B cell (primary cell): ENCODE results near the gene CRYGB.

Experiments used
- EZH2 ChIP-seq: IDR thresholded peaks from 2 replicates; pipeline ENCODE4 v1.6.1; 2012; ENCODE audit warnings: borderline replicate concordance, low read depth, mild to moderate bottlenecking, moderate library complexity, low read length; ENCODE audit not compliant: insufficient read depth, poor library complexity, severe bottlenecking
- TF ChIP-seq, protein P1 (sequence below): fragments of 200-600 bp; IDR thresholded peaks from one replicate; pipeline ENCODE4 v1.8.0; 2022; ENCODE audit warnings: antibody characterized with exemption, mild to moderate bottlenecking

DNA sequence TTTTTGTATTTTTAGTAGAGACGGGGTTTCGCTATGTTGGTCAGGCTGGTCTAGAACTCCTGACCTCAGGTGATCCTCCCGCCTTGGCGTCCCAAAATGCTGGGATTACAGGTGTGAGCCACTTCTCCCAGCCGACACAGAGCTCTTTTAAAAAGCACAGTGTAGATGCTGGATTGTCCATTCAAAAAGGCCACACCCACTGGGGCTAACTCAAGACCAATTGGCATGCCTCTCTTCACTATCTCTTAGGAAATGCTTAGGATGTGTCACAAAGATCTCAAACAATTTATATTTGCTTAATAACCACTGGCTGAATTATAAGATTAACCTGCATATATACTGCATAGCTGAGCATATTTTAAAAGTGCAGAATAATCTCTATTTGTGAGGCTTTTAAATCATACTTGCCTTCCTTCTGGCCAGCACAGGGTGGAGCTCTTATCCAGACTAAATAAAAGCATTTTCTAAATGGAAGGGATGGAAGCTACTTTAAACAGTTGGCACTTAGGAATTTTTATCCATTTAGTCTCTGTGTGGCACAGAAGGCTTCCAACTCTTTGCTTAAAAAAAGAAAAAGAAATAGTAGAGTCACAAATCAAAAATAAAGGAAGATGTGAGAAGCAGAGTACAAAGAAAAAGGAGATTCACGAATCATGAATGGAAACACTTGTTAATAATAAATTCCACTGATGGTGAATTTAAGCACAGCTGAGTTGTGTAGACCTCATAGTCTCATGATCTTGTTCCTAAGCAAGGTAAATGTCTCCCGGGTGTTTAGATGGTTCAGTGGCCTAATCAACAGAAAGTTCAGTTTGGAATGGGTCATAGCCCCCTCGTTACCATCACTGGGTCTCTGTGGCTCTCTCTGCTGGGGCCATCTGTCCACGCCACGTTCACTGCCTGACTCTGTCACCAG, 44.0 kb downstream of the CRYGB start:
- no peak for TF ChIP-seq EZH2
- TF ChIP-seq, protein P1, sequence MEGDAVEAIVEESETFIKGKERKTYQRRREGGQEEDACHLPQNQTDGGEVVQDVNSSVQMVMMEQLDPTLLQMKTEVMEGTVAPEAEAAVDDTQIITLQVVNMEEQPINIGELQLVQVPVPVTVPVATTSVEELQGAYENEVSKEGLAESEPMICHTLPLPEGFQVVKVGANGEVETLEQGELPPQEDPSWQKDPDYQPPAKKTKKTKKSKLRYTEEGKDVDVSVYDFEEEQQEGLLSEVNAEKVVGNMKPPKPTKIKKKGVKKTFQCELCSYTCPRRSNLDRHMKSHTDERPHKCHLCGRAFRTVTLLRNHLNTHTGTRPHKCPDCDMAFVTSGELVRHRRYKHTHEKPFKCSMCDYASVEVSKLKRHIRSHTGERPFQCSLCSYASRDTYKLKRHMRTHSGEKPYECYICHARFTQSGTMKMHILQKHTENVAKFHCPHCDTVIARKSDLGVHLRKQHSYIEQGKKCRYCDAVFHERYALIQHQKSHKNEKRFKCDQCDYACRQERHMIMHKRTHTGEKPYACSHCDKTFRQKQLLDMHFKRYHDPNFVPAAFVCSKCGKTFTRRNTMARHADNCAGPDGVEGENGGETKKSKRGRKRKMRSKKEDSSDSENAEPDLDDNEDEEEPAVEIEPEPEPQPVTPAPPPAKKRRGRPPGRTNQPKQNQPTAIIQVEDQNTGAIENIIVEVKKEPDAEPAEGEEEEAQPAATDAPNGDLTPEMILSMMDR: no peak
